Measurements from ENCODE around the gene FGF2.
A peak's percentile ranks its signal among the peaks of the same experiment; 100 is the strongest.

FGF2 gene

GRCh38 chr4:122894827-122895226, 68.2 kb downstream of the FGF2 start:
- DNase-seq (ENCODE audit: low spot score), result no peak
- H3K27ac ChIP-seq, result peak overlapping the region in 1 of 2 donors; percentile 51
- no peak overlapping the region for H3K4me3 ChIP-seq
- TF ChIP-seq, protein P1, sequence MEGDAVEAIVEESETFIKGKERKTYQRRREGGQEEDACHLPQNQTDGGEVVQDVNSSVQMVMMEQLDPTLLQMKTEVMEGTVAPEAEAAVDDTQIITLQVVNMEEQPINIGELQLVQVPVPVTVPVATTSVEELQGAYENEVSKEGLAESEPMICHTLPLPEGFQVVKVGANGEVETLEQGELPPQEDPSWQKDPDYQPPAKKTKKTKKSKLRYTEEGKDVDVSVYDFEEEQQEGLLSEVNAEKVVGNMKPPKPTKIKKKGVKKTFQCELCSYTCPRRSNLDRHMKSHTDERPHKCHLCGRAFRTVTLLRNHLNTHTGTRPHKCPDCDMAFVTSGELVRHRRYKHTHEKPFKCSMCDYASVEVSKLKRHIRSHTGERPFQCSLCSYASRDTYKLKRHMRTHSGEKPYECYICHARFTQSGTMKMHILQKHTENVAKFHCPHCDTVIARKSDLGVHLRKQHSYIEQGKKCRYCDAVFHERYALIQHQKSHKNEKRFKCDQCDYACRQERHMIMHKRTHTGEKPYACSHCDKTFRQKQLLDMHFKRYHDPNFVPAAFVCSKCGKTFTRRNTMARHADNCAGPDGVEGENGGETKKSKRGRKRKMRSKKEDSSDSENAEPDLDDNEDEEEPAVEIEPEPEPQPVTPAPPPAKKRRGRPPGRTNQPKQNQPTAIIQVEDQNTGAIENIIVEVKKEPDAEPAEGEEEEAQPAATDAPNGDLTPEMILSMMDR (IDR thresholded peaks at IDR 0.05), result no peak

- TF ChIP-seq, protein P1 (IDR thresholded peaks at IDR 0.05), result no peak
- H3K27ac ChIP-seq, result peak overlapping the region; percentile 5 to 42
- DNase-seq (ENCODE audit: low spot score), result no peak
- no peak overlapping the region for H3K4me3 ChIP-seq
Observed at GRCh38 chr4:122895336-122895995, 68.8 kb downstream of the FGF2 start.

- H3K27ac ChIP-seq, result peak overlapping the region; percentile 44 to 62
- no peak for DNase-seq (ENCODE audit: low spot score)
- TF ChIP-seq, protein P1 (IDR thresholded peaks at IDR 0.05), result no peak
Observed at GRCh38 chr4:122896270-122896669, 69.6 kb downstream of the FGF2 start.

GRCh38 chr4:122898370-122899150, 71.9 kb downstream of the FGF2 start:
- H3K4me3 ChIP-seq, result no peak overlapping the region
- DNase-seq (ENCODE audit: low spot score), result no peak
- TF ChIP-seq, protein P1 (IDR thresholded peaks at IDR 0.05), result no peak
- H3K27ac ChIP-seq, result peak overlapping the region in 1 of 2 donors; percentile 69

More at GRCh38 chr4:122896270-122896669, 69.6 kb downstream of the FGF2 start:
- H3K4me3 ChIP-seq, result no peak overlapping the region

DNA sequence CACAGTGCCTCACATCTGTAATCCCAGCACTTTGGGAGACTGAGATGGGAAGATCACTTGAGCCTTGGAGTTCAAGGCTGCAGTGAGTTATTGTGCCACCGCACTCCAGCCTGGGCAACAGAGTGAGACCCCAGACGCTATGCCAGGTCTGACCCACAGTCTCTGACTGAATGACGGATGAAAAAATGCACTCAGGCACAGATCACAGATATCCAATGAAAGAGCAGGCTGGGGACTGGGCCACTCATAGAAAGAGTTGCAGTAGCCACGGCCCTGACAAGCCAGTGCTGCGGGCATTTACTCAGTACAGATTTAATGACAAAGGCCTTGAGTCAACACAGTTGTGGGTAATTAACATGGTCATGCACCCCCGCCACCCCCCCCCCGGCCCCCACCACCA, 73.1 kb downstream of the FGF2 start:
- peak overlapping the region in 1 of 2 donors; percentile 69 for H3K27ac ChIP-seq
- no peak for DNase-seq (ENCODE audit: low spot score)
- no peak overlapping the region for H3K4me3 ChIP-seq
- TF ChIP-seq, protein P1 (IDR thresholded peaks at IDR 0.05), result no peak

GRCh38 chr4:122900314-122900713, 73.7 kb downstream of the FGF2 start:
- peak overlapping the region in 1 of 2 donors; percentile 69 for H3K27ac ChIP-seq
- TF ChIP-seq, protein P1 (IDR thresholded peaks at IDR 0.05), result no peak
- no peak for DNase-seq (ENCODE audit: low spot score)
- H3K4me3 ChIP-seq, result no peak overlapping the region

All from coronary artery (tissue), 2 donors.